ENCODE data around the gene SFSWAP.
A peak's percentile ranks its signal among the peaks of the same experiment; 100 is the strongest.
"Not testable (repeated sequence)": the region's sequence is repeated elsewhere in the genome, so short reads cannot be mapped to it uniquely, and the experiment has no call there.

Gene SFSWAP

GRCh38 chr12:131761638-131762037 lies 50.7 kb downstream of the SFSWAP start:
- no peak for DNase-seq (ENCODE audit: low spot score)

DNA sequence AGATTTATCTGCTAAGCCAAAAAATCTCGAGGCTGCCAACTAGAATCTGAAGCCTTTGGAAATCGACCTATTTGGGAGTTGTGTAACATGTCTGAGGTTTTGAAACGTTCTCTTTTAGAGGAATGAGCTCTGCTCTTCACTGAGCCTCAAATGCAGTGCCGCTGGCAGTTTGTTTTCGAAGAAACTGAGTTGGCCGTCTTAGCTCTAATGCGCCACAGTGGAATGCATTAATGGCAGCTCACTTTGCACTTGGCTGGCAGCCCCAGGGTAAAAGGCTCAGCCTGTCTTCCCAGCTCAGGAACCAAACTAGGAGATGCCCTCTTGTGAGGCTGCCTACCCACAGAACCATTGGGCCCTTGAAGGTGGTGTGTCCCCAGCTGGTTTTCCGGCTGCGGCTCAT lies 53.8 kb downstream of the SFSWAP start:
- DNase-seq (ENCODE audit: low spot score) = peak; percentile 13

GRCh38 chr12:131765961-131766360 lies 55.1 kb downstream of the SFSWAP start:
- DNase-seq (ENCODE audit: low spot score) = no peak

DNA sequence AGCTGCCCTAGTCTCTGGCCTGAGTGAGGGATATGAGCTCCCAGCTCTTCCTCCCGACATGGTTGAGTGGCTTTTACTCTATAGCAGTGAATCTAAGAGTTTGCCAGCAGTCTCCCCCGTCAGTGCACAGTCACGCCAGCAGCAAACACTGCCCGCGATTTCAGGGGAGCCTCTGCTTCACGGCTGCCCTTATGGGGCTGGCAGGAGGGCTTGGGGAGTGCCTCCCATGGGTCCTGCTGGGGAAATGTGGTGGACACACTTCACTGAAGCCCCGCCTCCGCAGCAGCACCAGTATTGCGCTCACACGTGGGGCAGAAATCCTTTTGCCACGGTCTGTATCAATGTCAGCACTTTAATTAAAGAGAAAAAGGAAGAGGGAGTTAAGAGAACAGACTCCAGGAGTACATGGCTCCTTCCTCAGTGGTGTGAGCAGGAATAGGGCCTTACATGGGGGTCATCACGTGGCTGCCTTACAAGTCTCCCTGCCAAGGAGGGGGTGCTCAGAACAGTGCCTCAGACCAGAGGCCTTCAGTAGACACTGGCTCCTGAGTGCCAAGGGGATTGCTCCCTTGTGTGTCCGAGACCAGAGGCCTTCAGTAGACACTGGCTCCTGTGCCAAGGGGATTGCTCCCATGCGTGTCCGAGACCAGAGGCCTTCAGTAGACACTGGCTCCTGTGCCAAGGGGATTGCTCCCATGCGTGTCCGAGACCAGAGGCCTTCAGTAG lies 55.7 kb downstream of the SFSWAP start:
- DNase-seq (ENCODE audit: low spot score) = no peak

- DNase-seq (ENCODE audit: low spot score) = no peak
Observed at GRCh38 chr12:131770120-131770519, 59.2 kb downstream of the SFSWAP start.

DNA sequence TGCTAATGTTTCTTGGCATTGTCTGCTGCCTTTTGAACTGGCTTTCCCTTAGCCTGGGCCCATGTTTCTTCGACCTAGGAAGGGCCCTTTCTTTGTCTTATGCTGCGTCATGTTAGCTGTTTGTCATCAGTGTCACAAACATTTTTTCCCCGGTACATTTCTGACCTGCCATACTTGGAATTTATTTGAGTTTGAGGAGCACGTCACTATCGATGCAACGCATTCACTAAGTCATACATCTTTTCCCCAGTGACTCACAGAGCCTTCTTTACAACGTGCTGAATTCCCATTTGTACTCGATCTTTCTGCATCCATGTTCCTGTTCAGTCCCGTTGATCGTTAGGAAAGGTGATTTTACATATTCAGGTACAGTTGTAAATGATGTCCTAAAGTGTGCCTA lies 61.1 kb downstream of the SFSWAP start:
- no peak for DNase-seq (ENCODE audit: low spot score)

GRCh38 chr12:131773582-131774221 lies 62.8 kb downstream of the SFSWAP start:
- no peak for DNase-seq (ENCODE audit: low spot score)

GRCh38 chr12:131774576-131775391 lies 63.9 kb downstream of the SFSWAP start:
- no peak for DNase-seq (ENCODE audit: low spot score)

DNA sequence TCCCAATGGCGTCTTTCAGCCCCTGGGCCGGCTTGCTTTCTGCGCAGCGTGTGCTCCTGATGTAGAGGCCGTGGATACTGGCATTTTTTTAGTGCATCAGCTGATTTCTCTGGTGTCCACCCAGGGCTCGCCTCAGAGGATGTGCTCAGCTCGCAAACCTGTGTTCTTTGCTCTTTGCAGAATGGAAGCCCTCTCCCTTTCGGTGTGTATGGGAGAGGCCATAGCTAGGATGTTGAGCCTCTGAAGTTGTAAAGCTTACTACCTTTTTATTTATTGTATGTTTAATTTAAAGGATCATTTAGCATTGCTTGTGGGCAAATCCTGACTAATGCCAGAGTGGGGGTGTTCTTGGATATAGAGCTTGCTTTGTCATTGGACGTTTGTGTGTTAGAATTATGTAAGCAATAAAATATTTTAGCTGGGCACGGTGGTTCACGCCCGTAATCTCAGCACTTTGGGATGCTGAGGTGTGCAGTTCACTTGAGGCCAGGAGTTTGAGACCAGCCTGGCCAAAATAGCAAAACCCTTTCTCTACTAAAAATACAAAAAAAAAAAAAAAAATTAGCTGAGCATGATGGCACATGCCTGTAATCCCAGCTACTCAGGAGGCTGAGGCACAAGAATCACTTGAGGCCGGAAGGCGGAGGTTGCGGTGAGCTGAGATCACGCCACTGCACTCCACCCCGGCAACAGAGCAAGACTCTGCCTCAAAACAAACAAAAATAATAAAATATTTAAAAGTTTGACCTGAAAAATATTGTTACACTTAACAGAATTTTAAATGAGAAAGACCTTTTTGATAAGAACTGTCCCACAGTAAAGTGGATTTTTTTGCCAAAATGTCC lies 64.7 kb downstream of the SFSWAP start:
- DNase-seq (ENCODE audit: low spot score) = no peak

DNA sequence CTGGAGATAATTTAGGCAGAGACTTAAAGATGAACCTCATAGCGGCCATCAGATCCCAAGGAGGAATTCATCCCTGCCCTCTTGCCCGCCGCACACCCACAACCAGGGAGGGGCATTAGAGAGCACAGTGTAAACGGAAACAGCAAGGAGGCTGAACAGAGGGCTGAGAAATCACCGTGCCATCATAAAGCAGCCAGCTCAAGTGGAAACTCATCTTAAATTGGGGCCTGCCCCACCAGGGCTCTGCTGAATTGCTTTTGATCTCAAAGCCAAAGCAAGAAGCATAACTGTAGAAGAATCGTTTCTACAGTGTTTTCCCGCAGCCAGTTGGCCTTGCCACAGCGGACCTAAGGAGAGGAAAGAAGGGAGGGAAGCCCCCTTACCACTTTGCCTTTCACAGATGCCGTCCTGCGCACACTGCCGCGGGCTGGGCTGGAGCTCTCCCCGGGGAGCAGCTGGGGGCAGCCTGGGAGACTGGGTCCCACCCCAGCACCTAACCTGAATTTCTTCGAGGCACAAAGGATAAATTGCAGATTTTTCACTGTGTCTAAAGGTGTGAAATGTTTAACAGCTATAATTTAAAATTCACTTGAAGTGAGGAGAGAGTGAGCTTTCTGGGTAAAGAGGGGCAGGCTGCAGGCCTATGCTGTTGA lies 65.5 kb downstream of the SFSWAP start:
- DNase-seq (ENCODE audit: low spot score) = no peak

DNA sequence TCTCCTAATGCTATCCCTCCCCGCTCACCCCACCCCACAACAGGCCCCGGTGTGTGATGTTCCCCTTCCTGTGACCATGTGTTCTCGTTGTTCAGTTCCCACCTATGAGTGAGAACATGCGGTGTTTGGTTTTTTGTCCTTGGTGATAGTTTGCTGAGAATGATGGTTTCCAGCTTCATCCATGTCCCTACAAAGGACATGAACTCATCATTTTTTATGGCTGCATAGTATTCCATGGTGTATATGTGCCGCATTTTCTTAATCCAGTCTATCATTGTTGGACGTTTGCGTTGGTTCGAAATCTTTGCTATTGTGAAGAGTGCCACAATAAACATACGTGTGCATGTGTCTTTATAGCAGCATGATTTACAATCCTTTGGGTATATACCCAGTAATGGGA lies 66.4 kb downstream of the SFSWAP start:
- not testable (repeated sequence) for DNase-seq (ENCODE audit: low spot score)

- no peak for DNase-seq (ENCODE audit: low spot score)
Observed at GRCh38 chr12:131779027-131779426, 68.1 kb downstream of the SFSWAP start.

GRCh38 chr12:131782061-131782460 lies 71.2 kb downstream of the SFSWAP start:
- DNase-seq (ENCODE audit: low spot score) = no peak

- no peak for DNase-seq (ENCODE audit: low spot score)
Observed at GRCh38 chr12:131783915-131784541, 73.1 kb downstream of the SFSWAP start.

- DNase-seq (ENCODE audit: low spot score) = no peak
Observed at GRCh38 chr12:131784909-131785762, 74.2 kb downstream of the SFSWAP start.

- no peak for DNase-seq (ENCODE audit: low spot score)
Observed at GRCh38 chr12:131785763-131786330, 75.0 kb downstream of the SFSWAP start.

DNA sequence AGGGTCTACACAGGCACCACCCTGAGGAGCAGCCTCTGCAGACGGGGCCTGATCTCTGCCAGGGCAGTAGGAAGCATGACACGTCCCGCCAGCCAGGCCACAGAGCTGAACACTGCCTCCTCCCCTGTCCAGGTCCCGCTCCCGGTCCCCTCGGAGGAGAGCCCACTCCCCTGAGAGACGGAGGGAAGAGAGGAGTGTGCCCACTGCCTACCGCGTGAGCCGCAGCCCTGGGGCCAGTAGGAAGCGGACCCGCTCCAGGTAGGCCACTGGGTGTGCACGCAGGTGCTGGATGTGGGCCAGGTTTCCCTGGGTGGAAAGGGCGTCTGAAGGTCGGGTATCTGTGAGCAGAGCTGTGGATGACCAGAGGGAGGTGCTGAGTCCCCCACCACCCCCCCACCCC lies 75.4 kb downstream of the SFSWAP start:
- DNase-seq (ENCODE audit: low spot score) = no peak

GRCh38 chr12:131787143-131787660 lies 76.3 kb downstream of the SFSWAP start:
- no peak for DNase-seq (ENCODE audit: low spot score)

GRCh38 chr12:131788070-131788469 lies 77.2 kb downstream of the SFSWAP start:
- no peak for DNase-seq (ENCODE audit: low spot score)
